GM18909 (cell line): ENCODE results near the gene F5.
"Not testable (repeated sequence)": the region's sequence is repeated elsewhere in the genome, so short reads cannot be mapped to it uniquely, and the experiment has no call there.

Experiments
- ATAC-seq: cut with Tn5 transposase; IDR thresholded peaks from one replicate; pipeline ENCODE4 v1.9.1; 2021; ENCODE audit warnings: mild to moderate bottlenecking; ENCODE audit not compliant: unreplicated experiment, poor library complexity

The F5 gene

DNA sequence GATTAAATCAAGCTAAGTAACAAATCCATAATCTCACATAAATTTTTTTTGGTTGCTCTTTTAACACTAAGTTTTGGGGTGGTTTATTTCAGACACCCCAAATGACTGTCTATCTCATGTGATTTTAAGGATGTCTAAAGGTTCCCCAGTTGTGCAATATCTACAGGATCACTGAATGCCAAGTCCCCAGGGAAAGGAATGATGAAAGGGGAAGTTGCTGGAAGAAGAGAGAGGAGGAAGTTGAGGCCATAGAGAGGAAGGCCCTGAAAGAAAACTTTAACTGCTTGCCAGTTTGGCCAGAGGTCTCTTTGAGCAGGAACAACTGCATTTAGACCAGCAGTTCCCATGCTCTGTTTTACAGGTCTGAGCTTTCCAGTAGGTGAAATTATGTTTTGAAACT lies 73.1 kb downstream of the F5 start:
- ATAC-seq, result no peak

DNA sequence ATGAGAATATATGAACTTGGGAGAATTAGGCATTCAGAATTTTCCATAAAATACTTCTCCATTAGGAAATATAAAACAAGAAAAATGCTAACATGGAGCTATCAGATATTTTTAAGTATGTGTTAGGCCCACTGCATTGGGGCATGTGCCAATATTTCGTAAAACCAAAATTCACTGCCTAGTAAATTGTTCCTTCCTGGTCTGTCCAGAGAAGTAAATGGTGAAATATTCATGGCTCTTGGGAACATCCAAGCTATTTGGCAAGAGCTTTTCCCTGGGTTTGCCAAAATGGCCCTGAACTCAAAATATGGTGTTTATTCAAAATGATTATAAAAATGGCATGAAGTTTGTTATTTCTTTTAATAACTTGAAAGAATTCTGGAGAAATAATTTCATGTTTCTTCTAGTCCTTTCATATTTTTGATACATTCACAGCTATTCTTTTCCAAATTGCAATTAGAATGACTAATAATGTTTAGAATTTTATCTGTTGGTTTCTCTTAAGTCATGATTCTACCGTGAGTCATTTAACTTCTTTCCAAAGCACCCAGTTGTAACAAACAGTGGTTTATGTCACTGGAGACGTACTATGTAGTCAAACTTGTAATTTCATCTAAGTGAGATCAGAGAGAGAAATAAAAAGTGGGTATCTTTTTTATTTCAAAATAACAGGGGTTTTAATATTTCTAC lies 74.8 kb downstream of the F5 start:
- no peak for ATAC-seq

DNA sequence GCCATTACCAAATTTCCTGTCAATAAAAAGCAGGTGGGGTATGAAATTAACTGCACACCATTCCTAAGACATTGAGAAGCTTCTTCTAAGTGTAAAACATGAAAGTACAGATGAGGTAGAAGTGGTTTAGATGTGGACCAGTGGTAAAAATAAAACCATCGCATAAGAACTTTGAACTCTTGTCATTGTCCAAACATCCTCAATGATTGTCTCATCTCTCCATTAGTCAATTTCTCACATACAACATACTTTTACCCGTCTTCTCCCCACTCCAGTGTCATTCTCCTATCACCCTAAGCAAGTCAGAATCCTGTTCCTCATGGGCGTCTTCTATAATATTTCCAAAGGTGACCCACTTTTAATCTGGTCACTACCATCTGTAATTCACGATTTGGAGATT lies 76.2 kb downstream of the F5 start:
- no peak for ATAC-seq

DNA sequence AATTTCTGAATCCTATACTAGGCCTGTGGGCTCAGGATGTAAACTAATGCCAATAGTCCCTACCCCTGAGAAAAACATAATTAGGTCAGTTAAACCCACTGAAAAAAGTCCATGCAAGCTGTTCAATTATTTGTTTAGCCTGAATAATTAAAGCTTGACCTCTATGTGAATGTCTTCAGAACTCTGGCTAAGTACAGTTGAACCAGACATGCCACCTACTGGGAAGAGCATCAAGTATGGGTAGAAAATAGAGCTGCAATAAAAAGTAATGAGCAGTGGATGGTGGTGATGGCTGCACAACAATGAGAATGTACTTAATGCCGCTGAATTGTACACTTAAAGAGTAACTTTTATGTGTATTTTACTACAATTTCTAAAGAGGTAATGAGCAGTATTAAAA lies 76.9 kb downstream of the F5 start:
- ATAC-seq, result no peak

GRCh38 chr1:169508432-169509338 lies 77.6 kb downstream of the F5 start:
- peak; percentile 41 for ATAC-seq

GRCh38 chr1:169507413-169507812 lies 78.9 kb downstream of the F5 start:
- ATAC-seq, result no peak

DNA sequence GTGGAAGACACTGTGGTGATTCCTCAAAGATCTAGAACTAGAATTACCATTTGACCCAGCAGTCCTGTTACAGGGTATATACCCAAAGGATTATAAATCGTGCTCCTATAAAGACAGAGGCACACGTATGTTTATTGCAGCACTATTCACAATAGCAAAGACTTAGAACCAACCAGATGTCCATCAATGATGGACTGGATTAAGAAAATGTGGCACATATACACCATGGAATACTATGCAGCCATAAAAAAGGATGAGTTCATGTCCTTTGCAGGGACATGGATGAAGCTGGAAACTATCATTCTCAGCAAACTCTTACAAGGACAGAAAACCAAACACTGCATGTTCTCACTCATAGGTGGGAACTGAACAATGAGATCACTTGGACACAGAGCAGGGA lies 82.7 kb downstream of the F5 start:
- not testable (repeated sequence) for ATAC-seq

- no peak for ATAC-seq
Measured at GRCh38 chr1:169499807-169500206, 86.5 kb downstream of the F5 start.

- ATAC-seq, result no peak
Measured at GRCh38 chr1:169497317-169497716, 89.0 kb downstream of the F5 start.

DNA sequence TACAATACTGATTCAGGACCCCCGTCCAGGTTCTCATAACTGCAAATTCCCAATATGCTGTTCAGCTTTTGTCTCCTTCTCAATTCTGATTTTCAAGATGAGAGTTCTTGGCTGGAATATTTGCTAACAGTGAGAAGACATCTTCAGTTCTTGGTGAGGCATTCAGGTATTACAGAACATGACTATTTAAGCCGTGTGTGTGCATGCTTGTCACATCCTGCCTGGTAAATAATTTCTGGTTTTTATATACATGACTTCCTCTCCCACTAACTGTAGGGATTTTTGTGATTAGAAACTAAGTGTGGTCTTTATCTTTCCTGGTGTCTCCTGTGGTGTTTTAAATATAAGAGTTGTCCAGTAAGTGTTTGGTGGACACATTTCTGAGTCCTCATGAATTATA lies 90.4 kb downstream of the F5 start:
- ATAC-seq, result no peak

DNA sequence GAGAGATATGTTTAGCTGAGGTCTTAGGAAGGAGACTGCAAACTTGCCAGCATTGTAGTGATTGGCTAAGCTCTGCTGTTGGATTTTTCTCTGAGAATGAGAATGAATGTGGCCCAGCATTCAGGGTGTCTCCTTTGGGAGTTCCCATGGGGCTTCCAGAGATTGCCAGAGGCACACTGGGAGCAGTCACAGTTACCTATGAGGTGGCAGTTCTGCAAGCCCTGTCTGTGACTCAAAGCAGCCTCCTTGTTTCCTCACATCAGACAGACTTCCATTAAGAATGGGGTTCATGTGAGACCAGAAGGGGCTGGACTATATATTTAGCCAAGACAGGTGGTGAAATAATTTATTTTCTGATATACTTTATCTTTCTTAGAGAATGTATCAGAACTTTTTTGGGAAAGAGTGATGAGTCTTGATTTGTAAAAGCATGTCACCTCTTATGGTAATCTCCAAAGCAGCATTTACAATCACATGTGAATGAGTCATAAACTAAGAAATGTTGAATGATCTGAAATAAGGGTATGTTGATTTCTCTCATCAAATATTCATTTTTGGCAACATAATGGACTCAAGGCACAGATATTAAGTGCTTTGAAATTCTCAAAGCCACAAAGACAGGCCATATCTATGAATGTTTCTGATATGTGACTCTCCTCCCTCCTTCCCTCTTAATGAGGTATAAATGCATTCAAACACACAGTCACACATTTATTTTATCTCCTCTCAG lies 91.1 kb downstream of the F5 start:
- no peak for ATAC-seq

DNA sequence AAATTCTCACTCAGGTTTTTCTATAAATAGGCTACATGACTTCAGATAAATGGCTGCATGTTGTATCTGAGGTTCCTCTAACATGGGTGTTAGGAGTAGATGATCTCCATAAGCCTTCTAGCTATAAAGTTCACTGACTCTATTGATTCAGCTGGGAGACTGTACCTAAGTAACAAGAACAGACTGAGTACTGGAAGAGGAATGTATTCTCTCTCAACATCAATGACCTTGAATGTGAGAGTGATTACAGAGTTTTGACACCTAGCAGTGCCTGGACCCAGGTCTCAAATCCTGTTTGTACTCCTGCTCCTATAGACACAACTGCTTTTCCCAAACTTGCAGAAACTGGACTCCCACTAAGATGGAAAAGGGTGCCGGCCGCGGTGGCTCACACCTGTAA lies 91.9 kb downstream of the F5 start:
- ATAC-seq, result no peak

- ATAC-seq, result no peak
Measured at GRCh38 chr1:169493251-169493650, 93.0 kb downstream of the F5 start.

GRCh38 chr1:169491845-169492281 lies 94.4 kb downstream of the F5 start:
- ATAC-seq, result peak; percentile 56

DNA sequence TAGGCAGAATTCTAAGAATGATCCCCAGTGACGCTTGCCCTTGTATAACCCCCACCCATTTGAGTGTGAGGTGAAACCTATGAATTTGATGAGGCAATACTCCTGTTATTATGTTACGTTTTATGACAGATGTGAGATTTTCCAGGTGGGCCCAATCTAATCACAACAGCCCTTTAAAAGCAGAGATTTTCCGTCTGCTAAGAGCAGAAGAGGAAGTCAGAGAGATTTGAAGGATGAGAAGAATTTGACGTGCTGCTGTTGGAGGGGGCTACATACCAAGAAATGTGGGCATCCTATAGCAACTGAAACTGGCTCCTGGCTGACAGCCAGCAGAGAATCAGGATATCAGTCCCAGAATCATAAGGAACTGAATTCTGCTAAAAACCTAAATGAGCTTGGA lies 98.1 kb downstream of the F5 start:
- ATAC-seq, result no peak

DNA sequence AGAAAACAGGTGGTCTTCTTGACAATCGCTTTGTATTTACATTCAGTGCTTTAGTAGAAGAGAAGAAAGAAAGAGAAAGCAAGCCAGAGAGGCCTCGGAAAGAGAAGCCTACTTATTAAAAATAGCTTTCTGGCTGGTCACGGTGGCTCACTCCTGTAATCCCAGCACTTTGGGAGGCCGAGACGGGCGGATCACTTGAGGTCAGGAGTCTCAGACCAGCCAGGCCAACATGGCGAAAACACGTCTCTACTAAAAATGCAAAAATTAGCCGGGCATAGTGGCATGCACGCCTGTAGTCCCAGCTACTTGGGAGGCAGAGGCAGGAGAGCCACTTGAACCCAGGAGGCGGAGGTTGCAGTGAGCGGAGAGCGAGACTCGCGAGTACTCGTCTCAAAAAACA lies 98.7 kb downstream of the F5 start:
- ATAC-seq, result no peak

- no peak for ATAC-seq
Measured at GRCh38 chr1:169487133-169487532, 99.1 kb downstream of the F5 start.

- ATAC-seq, result no peak
Measured at GRCh38 chr1:169486281-169487051, 99.8 kb downstream of the F5 start.

DNA sequence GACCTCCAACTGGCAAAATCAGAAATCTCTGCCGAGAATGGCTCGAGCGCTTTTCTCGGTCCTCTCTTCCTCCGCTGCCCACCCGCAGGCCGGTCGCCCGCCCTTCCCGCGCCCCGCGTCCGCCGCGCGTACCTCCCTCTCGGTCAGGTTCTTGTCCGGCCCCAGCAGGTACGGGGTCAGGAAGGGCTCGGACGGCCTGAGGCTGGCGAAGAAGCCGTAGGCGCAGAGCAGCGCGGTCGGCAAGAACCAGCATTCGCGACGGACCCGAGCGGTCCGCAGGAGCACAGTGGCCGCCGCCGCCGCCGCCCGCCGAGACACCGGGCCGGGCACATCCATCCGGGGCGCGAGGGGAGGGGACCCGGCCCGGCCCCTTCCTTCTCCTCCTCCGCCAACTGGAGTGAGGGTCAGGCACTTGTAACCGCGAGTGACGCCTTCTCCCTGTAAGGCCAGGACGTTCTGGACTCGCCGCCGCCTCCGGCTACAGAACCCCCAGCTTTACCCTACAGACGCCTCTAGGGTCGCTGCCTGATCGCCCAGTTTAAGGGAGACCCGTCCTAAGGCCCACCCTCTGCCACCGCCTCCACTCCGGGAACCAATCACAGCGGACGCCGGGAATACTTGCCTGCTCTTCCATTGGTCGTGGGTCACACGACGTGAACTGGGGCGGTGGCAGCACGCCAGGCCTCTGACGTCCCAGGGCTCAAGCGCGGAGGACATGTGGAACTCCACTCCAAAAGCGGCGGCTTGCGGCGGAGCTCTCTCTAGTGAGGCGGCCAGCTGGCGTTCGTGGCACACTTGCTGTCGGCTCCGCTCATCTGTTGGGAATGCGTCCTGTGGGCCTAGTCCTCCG lies 100.6 kb downstream of the F5 start, which contains the start of gene SLC19A2:
TSS of gene SLC19A2 (minus strand) at position 514 of the 850 bp plus-strand sequence. CDS start at position 336, 178 bp downstream.
- peak; percentile 99 for ATAC-seq
